Tibial nerve (tissue), 4 donors: Measurements from ENCODE around the gene BBS1.

Source experiments
- CTCF ChIP-seq, 5 experiments: fragments of 200-600 bp in 3 of 5; fragments of 450-650 bp in 2 of 5; sonication (generic) in 3 of 5; IDR thresholded peaks; one replicate each; pipeline ENCODE4 v1.5.1; 2016 to 2019; ENCODE audit warnings: antibody characterized with exemption in 5 of 5, mild to moderate bottlenecking in 3 of 5, moderate library complexity in 2 of 5
- EP300 ChIP-seq, 2 donors: sonication (generic); formaldehyde crosslinking; IDR thresholded peaks; one replicate each; pipeline ENCODE4 v1.6.1; 2017; ENCODE audit warnings: antibody characterized with exemption in 2 of 2, mild to moderate bottlenecking in 1 of 2
- POLR2A ChIP-seq, 2 donors: fragments of 450-650 bp; IDR thresholded peaks; one replicate each; pipeline ENCODE4 v1.6.1; 2017; ENCODE audit warnings: antibody characterized with exemption in 2 of 2, mild to moderate bottlenecking in 2 of 2, moderate library complexity in 2 of 2

- TF ChIP-seq CTCF (IDR thresholded peaks at IDR 0.05) (no peak), POLR2A (IDR thresholded peaks at IDR 0.05) (no peak), EP300 (IDR thresholded peaks at IDR 0.05) (no peak)
Observed at GRCh38 chr11:66469441-66469840, 41.0 kb upstream of the BBS1 start.
